HG02642 (cell line): ENCODE measurements around the gene FBXL19.

Source experiments
- ATAC-seq: cut with Tn5 transposase; IDR thresholded peaks from one replicate; pipeline ENCODE4 v1.9.1; 2021; ENCODE audit warnings: mild to moderate bottlenecking; ENCODE audit not compliant: unreplicated experiment, poor library complexity

FBXL19 gene

GRCh38 chr16:30941600-30942425 lies 18.4 kb downstream of the FBXL19 start:
- ATAC-seq = peak; percentile 84

GRCh38 chr16:30942426-30942806 lies 19.0 kb downstream of the FBXL19 start:
- ATAC-seq = no peak

DNA sequence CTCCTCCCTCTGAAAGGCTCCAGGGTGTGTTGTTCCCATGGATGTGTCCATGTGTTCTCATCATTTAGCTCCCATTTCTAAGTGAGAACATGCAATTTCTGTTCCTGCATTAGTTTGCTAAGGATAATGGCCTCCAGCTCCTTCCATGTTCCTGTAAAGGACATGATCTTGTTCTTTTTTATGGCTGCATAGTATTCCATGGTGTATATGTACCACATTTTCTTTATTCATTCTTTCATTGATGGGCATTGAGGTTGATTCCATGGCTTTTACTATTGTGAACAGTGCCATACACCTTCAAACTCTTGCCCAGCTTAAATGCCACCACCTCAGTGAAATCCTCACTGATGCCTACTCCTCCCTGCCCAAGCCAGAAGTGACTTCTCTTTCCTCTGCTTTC lies 21.0 kb downstream of the FBXL19 start:
- no peak for ATAC-seq

DNA sequence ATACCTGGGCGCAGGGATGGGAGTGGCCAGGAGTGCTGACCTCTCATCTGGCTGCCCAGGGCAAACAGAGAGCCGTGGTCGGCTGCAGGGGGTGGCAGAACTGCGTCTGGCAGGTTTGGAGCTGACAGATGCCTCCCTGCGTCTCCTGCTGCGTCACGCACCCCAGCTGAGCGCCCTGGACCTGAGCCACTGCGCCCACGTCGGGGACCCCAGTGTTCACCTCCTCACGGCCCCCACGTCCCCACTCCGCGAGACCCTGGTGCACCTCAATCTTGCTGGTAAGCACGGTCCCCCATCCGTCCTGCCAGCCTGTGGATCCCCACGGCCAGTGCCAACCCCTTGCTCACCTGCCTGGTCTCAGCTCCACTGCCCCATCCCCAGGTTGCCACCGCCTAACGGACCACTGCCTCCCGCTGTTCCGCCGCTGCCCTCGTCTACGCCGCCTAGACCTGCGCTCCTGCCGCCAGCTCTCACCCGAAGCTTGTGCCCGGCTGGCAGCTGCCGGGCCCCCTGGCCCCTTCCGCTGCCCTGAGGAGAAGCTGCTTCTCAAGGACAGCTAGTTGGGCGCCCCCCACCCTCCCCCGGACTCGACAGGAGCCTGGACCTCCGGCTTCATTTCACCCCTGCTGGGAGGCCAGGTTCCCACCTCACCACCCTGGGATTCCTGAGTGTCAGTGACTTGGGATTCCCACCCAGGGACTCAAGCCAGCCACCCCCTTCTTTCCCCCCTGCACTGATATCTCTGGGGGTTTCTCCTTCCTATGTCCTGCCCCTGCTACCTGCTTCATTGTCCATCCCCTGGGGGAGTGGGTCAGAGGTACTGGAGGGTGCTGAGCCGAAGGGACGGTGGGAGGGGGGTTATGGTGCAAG lies 23.5 kb downstream of the FBXL19 start:
- ATAC-seq = no peak

GRCh38 chr16:30947541-30947858 lies 24.1 kb downstream of the FBXL19 start:
- no peak for ATAC-seq

GRCh38 chr16:30947859-30948666 lies 24.7 kb downstream of the FBXL19 start:
- no peak for ATAC-seq

GRCh38 chr16:30948667-30949649 lies 25.6 kb downstream of the FBXL19 start, which contains the start of gene ORAI3:
ORAI3 (plus strand) TSS chr16:30949068; CDS start chr16:30949290, 222 bp downstream.
- peak; percentile 70 for ATAC-seq

- ATAC-seq = peak; percentile 44
These were observed 26.5 kb downstream of the FBXL19 start for GRCh38 chr16:30949650-30950515.

DNA sequence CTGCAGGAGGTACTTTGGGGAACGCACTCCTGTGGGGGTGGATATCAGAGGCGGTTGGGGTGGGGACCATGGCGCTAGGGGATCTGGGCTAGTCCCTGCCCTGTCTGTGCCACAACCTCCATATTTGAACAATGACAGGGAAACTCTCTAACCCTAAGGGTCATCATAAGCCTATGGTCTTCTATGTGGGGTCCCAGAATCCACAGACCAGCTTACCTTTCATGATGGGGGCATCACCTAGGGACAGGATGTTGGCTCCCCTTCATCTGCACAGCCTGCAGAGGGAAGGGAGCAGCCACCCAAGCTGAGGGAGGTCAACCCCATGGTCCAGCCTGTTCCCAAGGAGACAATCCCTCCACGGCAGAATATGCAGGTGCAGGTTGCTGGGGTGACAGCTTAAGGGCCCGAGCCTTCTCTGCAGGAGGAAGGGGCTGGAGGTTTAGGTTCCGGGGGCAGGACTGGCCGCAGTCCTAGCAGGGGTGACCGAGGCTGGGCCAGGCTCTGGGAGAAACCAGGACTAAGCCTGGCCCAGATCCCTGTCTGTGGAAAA lies 27.2 kb downstream of the FBXL19 start:
- ATAC-seq = no peak

GRCh38 chr16:30951193-30951592 lies 27.8 kb downstream of the FBXL19 start:
- ATAC-seq = no peak

DNA sequence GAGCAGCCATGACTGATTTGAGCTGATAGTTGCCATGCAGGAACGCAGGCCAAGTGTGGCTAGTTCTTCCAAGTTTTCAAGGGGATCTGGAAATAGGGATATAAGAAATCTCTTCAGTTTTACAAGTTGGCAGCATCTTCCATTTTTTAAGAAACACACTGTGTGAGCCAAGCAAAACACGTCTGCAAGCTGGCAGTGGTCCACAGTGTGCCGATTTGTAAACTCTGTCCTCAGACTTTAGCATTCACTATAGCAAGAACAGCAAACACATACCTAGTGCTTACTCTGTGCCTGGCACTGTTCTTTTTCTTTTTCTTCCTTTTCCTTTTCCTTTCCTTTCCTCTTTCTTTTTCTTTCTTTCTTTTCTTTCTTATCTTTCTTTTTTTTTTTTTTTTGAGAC lies 28.4 kb downstream of the FBXL19 start:
- no peak for ATAC-seq

- ATAC-seq = no peak
These were observed 29.7 kb downstream of the FBXL19 start for GRCh38 chr16:30953111-30953510.

- ATAC-seq = no peak
These were observed 30.2 kb downstream of the FBXL19 start for GRCh38 chr16:30953511-30954124.

DNA sequence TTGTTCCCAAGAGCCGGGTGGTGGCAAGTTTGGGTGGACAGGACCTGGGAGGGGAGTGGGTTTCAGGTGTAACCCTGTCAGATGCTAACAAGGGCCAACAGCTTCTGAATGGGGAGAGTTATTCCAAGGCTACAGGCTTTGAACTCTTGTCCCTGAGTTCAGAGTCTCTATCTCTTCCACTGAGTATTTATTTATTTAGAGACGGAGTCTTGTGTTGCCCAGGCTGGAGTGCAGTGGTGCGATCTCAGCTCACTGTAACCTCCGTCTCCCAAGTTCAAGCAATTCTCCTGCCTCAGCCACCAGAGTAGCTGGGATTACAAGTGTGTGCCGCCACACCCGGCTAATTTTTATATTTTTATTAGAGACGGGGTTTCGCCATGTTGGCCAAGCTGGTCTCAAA lies 31.6 kb downstream of the FBXL19 start:
- no peak for ATAC-seq

GRCh38 chr16:30956601-30957455 lies 33.5 kb downstream of the FBXL19 start:
- peak; percentile 44 for ATAC-seq

- peak; percentile 74 for ATAC-seq
These were observed 34.2 kb downstream of the FBXL19 start, which contains the start of gene SETD1A for GRCh38 chr16:30957456-30958174. SETD1A (plus strand) TSS chr16:30957754; CDS start chr16:30958732, 978 bp downstream.
